Measurements from ENCODE around the gene RPL26. TPM values are rescaled to one million over a fixed set of nuclear protein-coding genes. Genes with fewer than 3 reads are reported as not detected.

Gene RPL26
- total RNA-seq: 1,000 to 10,000 TPM; 1,787 to 4,050 (median 3,181) TPM

GRCh38 chr17:8383143-8383822 is at the start of gene RPL26:
Gene RPL26, minus strand, starts transcription at chr17:8383193. Its CDS starts 883 bp downstream, at chr17:8382310.
- Histone ChIP-seq H3K4me3 (peak within 1 kb of the TSS; percentile 45 to 75), H3K9me3 (no peaks in the 10 kb centered on the region), H3K36me3 (peaks cover 0 to 35% of the 10 kb centered on the region in 2 donors), H3K4me1 (peaks cover 7 to 58% (median 30%) of the 10 kb centered on the region in 3 donors), H3K27me3 (no peaks in the 10 kb centered on the region), H3K27ac (peak within 1 kb of the TSS; percentile 52 to 94 (median 90))
- WGBS, 2 donors (ENCODE audit: low coverage in 1 of 2): 0% methylated on average over 4 to 9 of the region's 55 CpGs
- peak; percentile 95 for ATAC-seq
- peak; percentile 94 for TF ChIP-seq POLR2AphosphoS5 (IDR thresholded peaks at IDR 0.05)
- TF ChIP-seq EP300 (IDR thresholded peaks at IDR 0.05): no peak
- peak; percentile 75 to 82 for TF ChIP-seq POLR2A (IDR thresholded peaks at IDR 0.05)
- TF ChIP-seq, protein P1, sequence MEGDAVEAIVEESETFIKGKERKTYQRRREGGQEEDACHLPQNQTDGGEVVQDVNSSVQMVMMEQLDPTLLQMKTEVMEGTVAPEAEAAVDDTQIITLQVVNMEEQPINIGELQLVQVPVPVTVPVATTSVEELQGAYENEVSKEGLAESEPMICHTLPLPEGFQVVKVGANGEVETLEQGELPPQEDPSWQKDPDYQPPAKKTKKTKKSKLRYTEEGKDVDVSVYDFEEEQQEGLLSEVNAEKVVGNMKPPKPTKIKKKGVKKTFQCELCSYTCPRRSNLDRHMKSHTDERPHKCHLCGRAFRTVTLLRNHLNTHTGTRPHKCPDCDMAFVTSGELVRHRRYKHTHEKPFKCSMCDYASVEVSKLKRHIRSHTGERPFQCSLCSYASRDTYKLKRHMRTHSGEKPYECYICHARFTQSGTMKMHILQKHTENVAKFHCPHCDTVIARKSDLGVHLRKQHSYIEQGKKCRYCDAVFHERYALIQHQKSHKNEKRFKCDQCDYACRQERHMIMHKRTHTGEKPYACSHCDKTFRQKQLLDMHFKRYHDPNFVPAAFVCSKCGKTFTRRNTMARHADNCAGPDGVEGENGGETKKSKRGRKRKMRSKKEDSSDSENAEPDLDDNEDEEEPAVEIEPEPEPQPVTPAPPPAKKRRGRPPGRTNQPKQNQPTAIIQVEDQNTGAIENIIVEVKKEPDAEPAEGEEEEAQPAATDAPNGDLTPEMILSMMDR (IDR thresholded peaks at IDR 0.05): peak; percentile 97 to 98 (median 98)

DNA sequence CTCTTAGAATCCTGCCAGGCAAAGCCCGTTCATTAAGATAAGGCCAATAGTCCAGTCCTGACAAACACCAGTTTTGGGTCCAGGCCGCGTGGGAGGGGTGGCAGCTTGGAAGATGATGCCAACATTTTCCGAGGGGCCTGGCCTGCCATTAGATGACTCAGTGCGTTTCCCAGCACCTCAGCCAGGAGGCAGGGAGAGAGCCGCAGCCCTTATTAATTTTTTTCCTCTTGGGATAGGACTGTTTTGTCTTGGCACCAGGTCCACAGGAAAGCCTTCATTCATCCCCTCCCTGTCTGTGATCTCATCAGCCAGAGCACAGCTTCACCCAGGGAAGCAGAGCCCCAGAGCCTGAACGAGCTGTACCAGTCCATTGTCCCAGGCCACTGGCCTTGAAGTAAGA is 48.0 kb upstream of the RPL26 start:
- Histone ChIP-seq H3K4me3 (no peak overlapping the region), H3K9me3 (no peaks in the 10 kb centered on the region), H3K27me3 (no peaks in the 10 kb centered on the region), H3K27ac (peak overlapping the region in 3 of 4 donors; percentile 65 to 71 (median 69)), H3K36me3 (no peaks in the 10 kb centered on the region), H3K4me1 (peaks cover 0 to 13% (median 0%) of the 10 kb centered on the region in 3 donors)
- TF ChIP-seq, protein P1 (IDR thresholded peaks at IDR 0.05): no peak
- no peak for TF ChIP-seq EP300 (IDR thresholded peaks at IDR 0.05)
- TF ChIP-seq POLR2AphosphoS5 (IDR thresholded peaks at IDR 0.05): peak; percentile 84
- peak; percentile 20 for ATAC-seq
- WGBS, 2 donors (ENCODE audit: low coverage in 1 of 2): 16% methylated on average over 7 of the region's 7 CpGs; no CpG with 5 or more reads in 1 of the 2 donors

DNA sequence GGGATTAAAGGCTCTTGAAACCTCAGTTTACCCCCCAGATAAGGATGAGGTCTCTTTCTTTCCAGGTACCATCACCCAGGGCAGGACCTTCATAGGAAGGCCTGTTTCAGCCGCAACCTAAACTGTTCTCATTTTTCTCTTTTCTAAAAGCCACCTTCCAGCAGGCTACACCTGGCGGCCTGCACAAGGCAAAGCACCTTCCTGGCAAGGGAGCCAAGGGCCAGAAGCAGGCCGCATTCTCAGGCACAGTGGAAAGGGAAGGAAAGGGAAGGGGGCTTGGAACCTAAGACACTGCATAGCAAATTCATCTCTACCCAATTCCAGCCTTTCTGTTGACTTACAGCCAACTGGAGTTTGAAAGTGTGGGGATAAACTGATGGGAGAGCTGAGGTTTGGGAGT is 43.8 kb upstream of the RPL26 start:
- Histone ChIP-seq H3K4me3 (no peak overlapping the region), H3K27me3 (no peaks in the 10 kb centered on the region), H3K27ac (no peak overlapping the region), H3K9me3 (no peaks in the 10 kb centered on the region), H3K4me1 (peaks cover 0 to 7% (median 0%) of the 10 kb centered on the region in 3 donors), H3K36me3 (no peaks in the 10 kb centered on the region)
- WGBS, 2 donors (ENCODE audit: low coverage in 1 of 2): 80 to 100% methylated on average over 1 to 2 of the region's 3 CpGs
- no peak for TF ChIP-seq EP300 (IDR thresholded peaks at IDR 0.05)
- TF ChIP-seq, protein P1 (IDR thresholded peaks at IDR 0.05): no peak
- no peak for TF ChIP-seq POLR2AphosphoS5 (IDR thresholded peaks at IDR 0.05)
- no peak for TF ChIP-seq POLR2A (IDR thresholded peaks at IDR 0.05)
- no peak for ATAC-seq

DNA sequence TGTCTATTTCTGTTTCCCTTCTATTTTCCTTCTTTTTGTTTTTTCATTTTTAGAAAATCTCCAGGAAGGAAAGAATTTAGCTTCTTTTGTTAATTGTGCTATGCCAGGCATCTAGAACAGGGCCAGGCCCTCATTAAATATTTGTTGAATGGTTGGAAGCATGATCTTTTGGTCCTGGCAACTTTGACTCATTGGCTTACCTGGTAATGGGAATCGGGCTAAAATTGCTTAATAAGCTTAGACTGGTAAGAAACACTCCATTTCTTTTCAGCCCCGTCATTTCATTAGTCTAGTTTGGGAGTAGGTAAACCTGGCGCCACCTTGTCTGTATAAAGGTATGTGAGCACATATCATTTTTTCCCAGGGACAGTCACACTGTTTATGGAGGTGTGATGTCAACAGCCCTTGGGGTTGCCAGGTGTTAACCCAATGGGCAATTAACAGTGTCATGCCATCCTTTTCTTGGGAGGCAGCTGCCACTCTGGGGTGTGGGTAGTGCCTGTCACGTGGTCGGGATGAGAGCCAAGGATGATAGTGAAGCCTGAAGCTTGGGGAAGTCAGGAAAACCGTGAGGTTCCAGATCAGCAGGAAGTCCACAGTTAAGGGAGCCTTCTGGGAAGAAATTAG is 43.2 kb upstream of the RPL26 start:
- Histone ChIP-seq H3K27me3 (no peaks in the 10 kb centered on the region), H3K4me3 (no peak overlapping the region), H3K27ac (no peak overlapping the region), H3K36me3 (no peaks in the 10 kb centered on the region), H3K4me1 (peaks cover 0 to 2% (median 0%) of the 10 kb centered on the region in 3 donors), H3K9me3 (no peaks in the 10 kb centered on the region)
- WGBS, 2 donors (ENCODE audit: low coverage in 1 of 2): 58 to 71% methylated on average over 4 to 6 of the region's 6 CpGs
- TF ChIP-seq EP300 (IDR thresholded peaks at IDR 0.05): no peak
- TF ChIP-seq, protein P1 (IDR thresholded peaks at IDR 0.05): no peak
- TF ChIP-seq POLR2A (IDR thresholded peaks at IDR 0.05): no peak
- no peak for TF ChIP-seq POLR2AphosphoS5 (IDR thresholded peaks at IDR 0.05)
- ATAC-seq: no peak
